MCF 10A (cell line): Measurements from ENCODE around the gene DCDC2B. TPM values are rescaled to one million over a fixed set of nuclear protein-coding genes. Genes with fewer than 3 reads are reported as not detected.

ENCODE experiments used
- BruUV-seq: library from RNA; stranded (reverse); fragments of 400-500 nt; replicated peaks from 2 replicates; lab custom pipeline; 2021; lab: Mats Ljungman, UMichigan
- CTCF ChIA-PET: fragments of 300-600 bp; sonication (Branson Sonifier 250); formaldehyde crosslinking; extraction: SDS; loops from one replicate; lab custom pipeline; 2021; ENCODE audit warnings: antibody characterized with exemption, inconsistent platforms; lab: Yijun Ruan, JAX
- POLR2A ChIA-PET: fragments of 300-600, 350-650 bp; sonication (Branson Sonifier 250); formaldehyde crosslinking; extraction: SDS; loops from one replicate; lab custom pipeline; 2020; ENCODE audit warnings: antibody characterized with exemption, inconsistent platforms; lab: Yijun Ruan, JAX
- DNase-seq: peaks from one replicate; pipeline ENCODE4 v3.0.0-alpha.2; 2018; ENCODE audit not compliant: unreplicated experiment
- H3K27ac Mint-ChIP-seq: one replicate; pipeline ENCODE4 v1.8.0; 2022; ENCODE audit warnings: mild to moderate bottlenecking, low read depth, mixed read lengths; ENCODE audit not compliant: unreplicated experiment
- H3K27me3 Mint-ChIP-seq: one replicate; pipeline ENCODE4 v1.8.0; 2022; ENCODE audit warnings: mixed read lengths; ENCODE audit not compliant: insufficient read depth, unreplicated experiment
- H3K36me3 Mint-ChIP-seq: one replicate; pipeline ENCODE4 v1.8.0; 2022; ENCODE audit warnings: mild to moderate bottlenecking, moderate library complexity, mixed read lengths; ENCODE audit not compliant: insufficient read depth, unreplicated experiment
- H3K4me1 Mint-ChIP-seq: one replicate; pipeline ENCODE4 v1.8.0; 2022; ENCODE audit warnings: mixed read lengths; ENCODE audit not compliant: insufficient read depth, unreplicated experiment
- H3K4me3 Mint-ChIP-seq: one replicate; pipeline ENCODE4 v1.8.0; 2022; ENCODE audit warnings: mild to moderate bottlenecking, moderate library complexity, mixed read lengths; ENCODE audit not compliant: unreplicated experiment
- H3K9me3 Mint-ChIP-seq: one replicate; pipeline ENCODE4 v1.8.0; 2022; ENCODE audit warnings: mixed read lengths; ENCODE audit not compliant: unreplicated experiment
- intact Hi-C: fragments of 100-400 bp; cut with micrococcal nuclease; formaldehyde crosslinking; loops from 2 replicates; pipeline ENCODE4 v1.14.1; 2022
- total RNA-seq: library from RNA; stranded (reverse); gene quantifications from 2 replicates; pipeline ENCODE4 v1.2.3, GENCODE V29; 2022
- TF ChIP-seq, protein P1 (sequence below): fragments of 200-600 bp; IDR thresholded peaks from one replicate; pipeline ENCODE4 v1.8.0; 2022; ENCODE audit warnings: antibody characterized with exemption, mild to moderate bottlenecking; ENCODE audit not compliant: unreplicated experiment

The DCDC2B gene
- total RNA-seq, 1 experiment from 2014 or later = not detected

DNA sequence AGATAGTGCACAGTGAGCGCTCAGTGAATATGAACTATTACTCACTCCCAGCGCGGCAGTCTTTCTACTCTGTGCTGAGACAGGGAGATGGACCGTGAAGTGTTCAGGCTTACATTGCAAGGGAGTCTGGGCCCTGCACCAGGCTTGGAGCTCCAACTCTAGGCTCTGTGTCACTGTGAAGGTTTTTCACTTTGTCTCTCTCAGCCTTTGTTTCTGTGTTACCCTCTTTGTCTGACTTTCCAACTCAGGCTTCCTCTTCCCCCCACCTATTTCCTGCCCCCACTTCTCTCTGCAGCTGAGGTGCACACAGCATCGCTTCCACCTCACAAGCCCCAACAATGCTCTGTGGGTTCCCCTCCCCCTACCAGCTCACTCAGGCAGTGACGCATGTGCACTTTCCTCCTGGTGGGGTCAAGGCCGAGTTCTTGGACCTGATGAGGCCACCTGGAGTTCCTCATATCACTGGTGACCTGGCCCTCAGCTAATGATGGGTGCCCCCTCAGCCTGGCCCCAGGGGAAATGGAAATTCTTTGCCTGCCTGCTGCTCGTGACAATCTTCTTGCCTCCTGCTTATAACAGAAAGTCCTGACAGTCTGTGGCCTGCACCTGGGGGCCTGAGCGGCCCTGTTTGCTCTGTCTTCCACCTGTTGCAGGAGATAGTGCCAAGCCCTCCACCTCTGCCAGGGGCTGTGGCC, 41.1 kb downstream of the DCDC2B start:
- no peaks in the 10 kb centered on the region for H3K9me3 Mint-ChIP-seq

GRCh38 chr1:32250893-32251716, 42.2 kb downstream of the DCDC2B start, which contains the start of gene LCK:
TSS of gene LCK (plus strand) at chr1:32251265. CDS start at chr1:32274330, 23,065 bp downstream.
- Mint-ChIP-seq H3K9me3 (no peaks in the 10 kb centered on the region), H3K27me3 (no peaks in the 10 kb centered on the region), H3K27ac (no peak within 1 kb of the TSS), H3K4me3 (no peak within 1 kb of the TSS), H3K36me3 (no peaks in the 10 kb centered on the region), H3K4me1 (peaks cover 7% of the 10 kb centered on the region)
- POLR2A ChIA-PET = no interaction called here
- CTCF ChIA-PET = interaction anchor here (0.8 kb wide), 2 partner anchors 10 to 11 kb away, joined by 3 to 4 read pairs; no protein-coding TSS in a partner anchor
- BruUV-seq = no TSS peak
- no peak for DNase-seq
- intact Hi-C loops = no loop called here
- TF ChIP-seq, protein P1, sequence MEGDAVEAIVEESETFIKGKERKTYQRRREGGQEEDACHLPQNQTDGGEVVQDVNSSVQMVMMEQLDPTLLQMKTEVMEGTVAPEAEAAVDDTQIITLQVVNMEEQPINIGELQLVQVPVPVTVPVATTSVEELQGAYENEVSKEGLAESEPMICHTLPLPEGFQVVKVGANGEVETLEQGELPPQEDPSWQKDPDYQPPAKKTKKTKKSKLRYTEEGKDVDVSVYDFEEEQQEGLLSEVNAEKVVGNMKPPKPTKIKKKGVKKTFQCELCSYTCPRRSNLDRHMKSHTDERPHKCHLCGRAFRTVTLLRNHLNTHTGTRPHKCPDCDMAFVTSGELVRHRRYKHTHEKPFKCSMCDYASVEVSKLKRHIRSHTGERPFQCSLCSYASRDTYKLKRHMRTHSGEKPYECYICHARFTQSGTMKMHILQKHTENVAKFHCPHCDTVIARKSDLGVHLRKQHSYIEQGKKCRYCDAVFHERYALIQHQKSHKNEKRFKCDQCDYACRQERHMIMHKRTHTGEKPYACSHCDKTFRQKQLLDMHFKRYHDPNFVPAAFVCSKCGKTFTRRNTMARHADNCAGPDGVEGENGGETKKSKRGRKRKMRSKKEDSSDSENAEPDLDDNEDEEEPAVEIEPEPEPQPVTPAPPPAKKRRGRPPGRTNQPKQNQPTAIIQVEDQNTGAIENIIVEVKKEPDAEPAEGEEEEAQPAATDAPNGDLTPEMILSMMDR = no peak

More for the DNA sequence above, 41.1 kb downstream of the DCDC2B start:
- ChIA-PET POLR2A (no interaction called here), CTCF (interaction anchor here (0.6 to 2.6 kb wide), 4 partner anchors 10 to 34 kb away, joined by 4 to 14 read pairs (median 7); no protein-coding TSS in a partner anchor)
- BruUV-seq = no TSS peak
- Mint-ChIP-seq H3K27ac (no peak overlapping the region), H3K4me3 (no peak overlapping the region), H3K4me1 (peaks cover 7% of the 10 kb centered on the region), H3K36me3 (no peaks in the 10 kb centered on the region), H3K27me3 (no peaks in the 10 kb centered on the region)
- TF ChIP-seq, protein P1 = no peak
- no peak for DNase-seq
- intact Hi-C loops = no loop called here

- no peak overlapping the region for H3K27ac Mint-ChIP-seq
- ChIA-PET POLR2A (interaction anchor here (0.7 kb wide), 1 partner anchor 76 kb away, joined by 4 read pairs; no protein-coding TSS in a partner anchor), CTCF (interaction anchor here (0.6 to 1.0 kb wide), 3 partner anchors 17 to 48 kb away, joined by 3 to 4 read pairs (median 3); partner anchors contain the start of gene HDAC1)
- no TSS peak for BruUV-seq
- H3K4me1 Mint-ChIP-seq = no peaks in the 10 kb centered on the region
- H3K36me3 Mint-ChIP-seq = no peaks in the 10 kb centered on the region
- DNase-seq = no peak
- H3K9me3 Mint-ChIP-seq = no peaks in the 10 kb centered on the region
- H3K4me3 Mint-ChIP-seq = no peak overlapping the region
- TF ChIP-seq, protein P1 = no peak
- intact Hi-C loops = no loop called here
- no peaks in the 10 kb centered on the region for H3K27me3 Mint-ChIP-seq
Measured at GRCh38 chr1:32255072-32256071, 46.5 kb downstream of the DCDC2B start.
